Hepatocyte (in vitro differentiated cells): ENCODE results near the gene CFAP221. TPM values are rescaled to one million over a fixed set of nuclear protein-coding genes. Genes with fewer than 3 reads are reported as not detected.

ENCODE experiments used
- DNase-seq: peaks from one replicate; pipeline ENCODE4 v3.0.0-alpha.2; 2016; ENCODE audit warnings: low spot score
- H2AFZ ChIP-seq: fragments of 200-600 bp; sonication (generic); 2 replicates; pipeline ENCODE4 v1.6.0; 2016; ENCODE audit warnings: antibody characterized with exemption, mild to moderate bottlenecking
- H3K27ac ChIP-seq: fragments of 200-600 bp; sonication (generic); 2 replicates; pipeline ENCODE4 v1.5.1; 2016; ENCODE audit warnings: mild to moderate bottlenecking
- H3K27me3 ChIP-seq: fragments of 200-600 bp; sonication (generic); 2 replicates; pipeline ENCODE4 v1.6.1; 2016
- H3K36me3 ChIP-seq: fragments of 200-600 bp; sonication (generic); replicated peaks from 2 replicates; pipeline ENCODE4 v1.5.1; 2016; ENCODE audit warnings: low read depth; ENCODE audit not compliant: insufficient read depth
- H3K4me1 ChIP-seq: fragments of 200-600 bp; sonication (generic); 2 replicates; pipeline ENCODE4 v1.5.1; 2016; ENCODE audit warnings: mild to moderate bottlenecking, moderate library complexity; ENCODE audit not compliant: insufficient read depth
- H3K4me2 ChIP-seq: fragments of 200-600 bp; sonication (generic); 2 replicates; pipeline ENCODE4 v1.6.0; 2016
- H3K4me3 ChIP-seq: fragments of 200-600 bp; sonication (generic); 2 replicates; pipeline ENCODE4 v1.5.1; 2016; ENCODE audit warnings: mild to moderate bottlenecking
- H3K79me2 ChIP-seq: fragments of 200-600 bp; sonication (generic); 2 replicates; pipeline ENCODE4 v1.6.0; 2017; ENCODE audit warnings: mild to moderate bottlenecking
- H3K9me2 ChIP-seq: fragments of 200-600 bp; sonication (generic); replicated peaks from 2 replicates; pipeline ENCODE4 v1.6.0; 2017; ENCODE audit warnings: mild to moderate bottlenecking; ENCODE audit not compliant: insufficient read depth
- H3K9me3 ChIP-seq: fragments of 200-600 bp; sonication (generic); 2 replicates; pipeline ENCODE4 v1.5.1; 2016; ENCODE audit warnings: low read depth, mild to moderate bottlenecking
- H4K20me1 ChIP-seq: fragments of 200-600 bp; sonication (generic); 2 replicates; pipeline ENCODE4 v1.6.0; 2016; ENCODE audit warnings: mild to moderate bottlenecking; ENCODE audit not compliant: insufficient read depth, poor library complexity, severe bottlenecking
- EZH2 ChIP-seq: fragments of 200-600 bp; sonication (generic); IDR thresholded peaks from 2 replicates; pipeline ENCODE4 v1.6.1; 2016; ENCODE audit warnings: antibody characterized with exemption, mild to moderate bottlenecking, borderline replicate concordance
- EZH2phosphoT487 ChIP-seq: fragments of 200-600 bp; sonication (generic); IDR thresholded peaks from one replicate; pipeline ENCODE4 v1.6.1; 2018; ENCODE audit warnings: antibody characterized with exemption, mild to moderate bottlenecking, low read depth, moderate library complexity; ENCODE audit not compliant: unreplicated experiment, severe bottlenecking
- WGBS: methylation state at CpG from one replicate; pipeline ENCODE4 v1.1.6; 2016; ENCODE audit warnings: low lambda C conversion rate; ENCODE audit errors: missing lambda C conversion rate; 5-methylcytosine and 5-hydroxymethylcytosine counted together
- polyA plus RNA-seq: library from polyadenylated mRNA; unstranded; fragments of >200 nt; fragmentation: Nextera tagmentation; extraction: Ambion mirVana; gene quantifications from 2 replicates; pipeline ENCODE4 v1.2.1, GENCODE V29; 2016
- total RNA-seq: library from RNA; depleted of rRNA; stranded (reverse); fragments of >200 nt; gene quantifications from 2 replicates; pipeline ENCODE4 v1.2.3, GENCODE V29; 2014
- TF ChIP-seq, protein P1 (sequence below): fragments of 200-600 bp; sonication (generic); IDR thresholded peaks from 2 replicates; pipeline ENCODE4 v1.5.1; 2016; ENCODE audit warnings: antibody characterized with exemption, mild to moderate bottlenecking; ENCODE audit not compliant: poor library complexity

Gene CFAP221
- total and polyA plus RNA-seq, 2 experiments from 2014 or later = 3.3 to 3.4 TPM

- 83% methylated on average over 3 of the region's 3 CpGs for WGBS
- Histone ChIP-seq H3K4me2 (no peak overlapping the region), H3K36me3 (no peaks in the 10 kb centered on the region), H3K9me3 (no peaks in the 10 kb centered on the region), H3K4me3 (no peak overlapping the region), H3K27me3 (no peaks in the 10 kb centered on the region), H2AFZ (no peak overlapping the region), H3K9me2 (no peaks in the 10 kb centered on the region), H3K27ac (no peak overlapping the region), H3K79me2 (no peaks in the 10 kb centered on the region), H3K4me1 (no peaks in the 10 kb centered on the region), H4K20me1 (no peaks in the 10 kb centered on the region)
- no peak for DNase-seq
- TF ChIP-seq, protein P1, sequence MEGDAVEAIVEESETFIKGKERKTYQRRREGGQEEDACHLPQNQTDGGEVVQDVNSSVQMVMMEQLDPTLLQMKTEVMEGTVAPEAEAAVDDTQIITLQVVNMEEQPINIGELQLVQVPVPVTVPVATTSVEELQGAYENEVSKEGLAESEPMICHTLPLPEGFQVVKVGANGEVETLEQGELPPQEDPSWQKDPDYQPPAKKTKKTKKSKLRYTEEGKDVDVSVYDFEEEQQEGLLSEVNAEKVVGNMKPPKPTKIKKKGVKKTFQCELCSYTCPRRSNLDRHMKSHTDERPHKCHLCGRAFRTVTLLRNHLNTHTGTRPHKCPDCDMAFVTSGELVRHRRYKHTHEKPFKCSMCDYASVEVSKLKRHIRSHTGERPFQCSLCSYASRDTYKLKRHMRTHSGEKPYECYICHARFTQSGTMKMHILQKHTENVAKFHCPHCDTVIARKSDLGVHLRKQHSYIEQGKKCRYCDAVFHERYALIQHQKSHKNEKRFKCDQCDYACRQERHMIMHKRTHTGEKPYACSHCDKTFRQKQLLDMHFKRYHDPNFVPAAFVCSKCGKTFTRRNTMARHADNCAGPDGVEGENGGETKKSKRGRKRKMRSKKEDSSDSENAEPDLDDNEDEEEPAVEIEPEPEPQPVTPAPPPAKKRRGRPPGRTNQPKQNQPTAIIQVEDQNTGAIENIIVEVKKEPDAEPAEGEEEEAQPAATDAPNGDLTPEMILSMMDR = no peak
- TF ChIP-seq EZH2 (no peak), EZH2phosphoT487 (no peak)
Measured at GRCh38 chr2:119645173-119645855, 101.1 kb downstream of the CFAP221 start.

- Histone ChIP-seq H2AFZ (no peak overlapping the region), H3K36me3 (no peaks in the 10 kb centered on the region), H3K9me2 (no peaks in the 10 kb centered on the region), H3K4me3 (no peak overlapping the region), H3K27ac (no peak overlapping the region), H4K20me1 (no peaks in the 10 kb centered on the region), H3K4me1 (no peaks in the 10 kb centered on the region), H3K9me3 (no peaks in the 10 kb centered on the region), H3K4me2 (no peak overlapping the region), H3K79me2 (no peaks in the 10 kb centered on the region), H3K27me3 (no peaks in the 10 kb centered on the region)
- no peak for DNase-seq
- 92% methylated on average over 3 of the region's 3 CpGs for WGBS
- TF ChIP-seq EZH2phosphoT487 = no peak
- TF ChIP-seq EZH2 = no peak
- TF ChIP-seq, protein P1 = no peak
Measured at GRCh38 chr2:119646149-119646548, 101.9 kb downstream of the CFAP221 start.

GRCh38 chr2:119647440-119648169 is 103.4 kb downstream of the CFAP221 start:
- Histone ChIP-seq H3K36me3 (no peaks in the 10 kb centered on the region), H3K27me3 (no peaks in the 10 kb centered on the region), H3K9me3 (no peaks in the 10 kb centered on the region), H2AFZ (no peak overlapping the region), H3K4me1 (no peaks in the 10 kb centered on the region), H4K20me1 (no peaks in the 10 kb centered on the region), H3K4me2 (no peak overlapping the region), H3K4me3 (no peak overlapping the region), H3K79me2 (no peaks in the 10 kb centered on the region), H3K9me2 (no peaks in the 10 kb centered on the region), H3K27ac (no peak overlapping the region)
- 94% methylated on average over 7 of the region's 7 CpGs for WGBS
- DNase-seq = no peak
- TF ChIP-seq EZH2phosphoT487 (no peak), EZH2 (no peak)
- TF ChIP-seq, protein P1 = no peak
